Measurements from ENCODE around the gene CLEC4G.

DNA sequence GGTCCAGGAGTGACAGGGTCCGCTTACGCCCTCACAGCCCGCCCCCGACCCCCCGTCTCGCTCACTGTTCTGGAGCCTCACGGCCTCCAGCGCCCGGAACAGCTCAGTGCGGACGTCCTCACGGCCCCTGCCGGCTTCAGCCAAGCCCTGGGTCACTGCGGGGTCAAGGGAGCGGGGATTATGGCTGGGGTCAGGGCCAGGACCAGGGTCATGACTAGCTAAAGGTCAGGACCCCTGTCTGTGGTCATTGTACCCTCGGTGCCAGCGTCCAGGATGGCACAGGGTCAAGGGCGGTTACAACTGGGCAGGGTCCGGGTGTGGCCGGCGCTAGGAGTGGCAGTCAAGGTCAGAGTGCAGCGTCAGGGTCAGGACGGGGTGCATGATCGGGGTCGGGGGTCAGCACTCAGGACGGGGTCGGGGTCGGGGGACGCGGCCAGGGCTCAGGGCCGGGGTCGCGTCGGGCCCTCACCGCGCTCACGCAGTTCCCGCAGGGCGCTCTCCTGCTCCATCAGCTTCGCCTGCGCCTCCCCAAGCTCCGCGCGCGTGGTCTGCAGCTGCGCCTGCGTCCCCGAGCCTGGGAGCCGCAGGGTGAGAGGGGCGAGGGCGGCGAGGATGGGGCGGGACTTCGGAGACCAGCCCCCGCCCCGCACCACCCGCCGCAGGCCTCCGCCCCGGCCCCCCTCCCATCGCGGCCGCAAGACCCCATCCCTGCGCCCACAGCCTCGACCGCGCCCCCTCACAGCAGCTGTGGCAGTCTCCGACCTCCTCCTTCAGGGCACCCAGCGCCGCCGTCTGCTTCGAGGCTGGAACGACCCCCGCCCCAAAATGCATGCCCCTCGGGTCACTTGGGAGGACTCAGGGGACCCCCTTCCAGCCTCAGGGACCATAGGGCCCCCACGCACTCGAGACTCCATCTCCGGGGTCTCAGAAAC lies 1.4 kb downstream of the CLEC4G start:
- TF ChIP-seq, protein P1, sequence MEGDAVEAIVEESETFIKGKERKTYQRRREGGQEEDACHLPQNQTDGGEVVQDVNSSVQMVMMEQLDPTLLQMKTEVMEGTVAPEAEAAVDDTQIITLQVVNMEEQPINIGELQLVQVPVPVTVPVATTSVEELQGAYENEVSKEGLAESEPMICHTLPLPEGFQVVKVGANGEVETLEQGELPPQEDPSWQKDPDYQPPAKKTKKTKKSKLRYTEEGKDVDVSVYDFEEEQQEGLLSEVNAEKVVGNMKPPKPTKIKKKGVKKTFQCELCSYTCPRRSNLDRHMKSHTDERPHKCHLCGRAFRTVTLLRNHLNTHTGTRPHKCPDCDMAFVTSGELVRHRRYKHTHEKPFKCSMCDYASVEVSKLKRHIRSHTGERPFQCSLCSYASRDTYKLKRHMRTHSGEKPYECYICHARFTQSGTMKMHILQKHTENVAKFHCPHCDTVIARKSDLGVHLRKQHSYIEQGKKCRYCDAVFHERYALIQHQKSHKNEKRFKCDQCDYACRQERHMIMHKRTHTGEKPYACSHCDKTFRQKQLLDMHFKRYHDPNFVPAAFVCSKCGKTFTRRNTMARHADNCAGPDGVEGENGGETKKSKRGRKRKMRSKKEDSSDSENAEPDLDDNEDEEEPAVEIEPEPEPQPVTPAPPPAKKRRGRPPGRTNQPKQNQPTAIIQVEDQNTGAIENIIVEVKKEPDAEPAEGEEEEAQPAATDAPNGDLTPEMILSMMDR (IDR thresholded peaks at IDR 0.05; ENCODE audit: low read length) = no peak
- TF ChIP-seq EZH2 (IDR thresholded peaks at IDR 0.05; ENCODE audit: borderline replicate concordance, low read length) = no peak

Measured in OCI-LY1 (cell line).